Bone marrow (tissue), 2 donors: ENCODE measurements around the gene ANKRD23.
"Not testable (repeated sequence)": the region's sequence is repeated elsewhere in the genome, so short reads cannot be mapped to it uniquely, and the experiment has no call there.

Source experiments
- DNase-seq, 2 donors: peaks; one replicate each; lab custom pipeline; 2025; lab: John Stamatoyannopoulos, UW

Gene ANKRD23

GRCh38 chr2:96798733-96799622 is 44.8 kb downstream of the ANKRD23 start:
- DNase-seq, result no peak

GRCh38 chr2:96797066-96797625 is 46.7 kb downstream of the ANKRD23 start:
- DNase-seq, result no peak

- not testable (repeated sequence) for DNase-seq
Measured at GRCh38 chr2:96796497-96796896, 47.3 kb downstream of the ANKRD23 start.

GRCh38 chr2:96795076-96795475 is 48.7 kb downstream of the ANKRD23 start:
- DNase-seq, result no peak

- DNase-seq, result no peak
Measured at GRCh38 chr2:96792772-96793749, 50.8 kb downstream of the ANKRD23 start.

GRCh38 chr2:96789245-96789617 is 54.6 kb downstream of the ANKRD23 start:
- no peak for DNase-seq

GRCh38 chr2:96788442-96789244 is 55.2 kb downstream of the ANKRD23 start:
- DNase-seq, result no peak
